ENCODE measurements around the gene CYP20A1.
"Not testable (repeated sequence)": the region's sequence is repeated elsewhere in the genome, so short reads cannot be mapped to it uniquely, and the experiment has no call there.

Gene CYP20A1

DNA sequence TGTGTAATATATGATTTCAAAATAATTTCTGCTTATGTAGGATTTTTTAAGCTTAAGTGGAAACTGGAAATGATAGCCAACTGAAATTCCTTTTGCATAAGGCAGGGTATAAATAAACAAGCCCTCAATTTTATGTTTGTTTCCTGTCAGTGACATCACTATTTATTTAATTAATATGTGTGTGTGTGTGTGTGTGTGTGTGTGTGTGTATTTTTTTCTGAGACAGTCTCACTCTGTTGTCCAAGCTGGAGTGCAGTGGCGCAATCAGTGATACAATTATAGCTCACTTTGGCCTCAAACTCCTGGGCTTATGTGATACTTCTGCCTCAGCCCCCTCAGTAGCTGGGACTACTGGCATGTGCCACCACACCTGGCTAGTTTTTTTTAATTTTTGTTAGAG, 29.3 kb upstream of the CYP20A1 start:
- no peak for DNase-seq
- TF ChIP-seq, protein P1, sequence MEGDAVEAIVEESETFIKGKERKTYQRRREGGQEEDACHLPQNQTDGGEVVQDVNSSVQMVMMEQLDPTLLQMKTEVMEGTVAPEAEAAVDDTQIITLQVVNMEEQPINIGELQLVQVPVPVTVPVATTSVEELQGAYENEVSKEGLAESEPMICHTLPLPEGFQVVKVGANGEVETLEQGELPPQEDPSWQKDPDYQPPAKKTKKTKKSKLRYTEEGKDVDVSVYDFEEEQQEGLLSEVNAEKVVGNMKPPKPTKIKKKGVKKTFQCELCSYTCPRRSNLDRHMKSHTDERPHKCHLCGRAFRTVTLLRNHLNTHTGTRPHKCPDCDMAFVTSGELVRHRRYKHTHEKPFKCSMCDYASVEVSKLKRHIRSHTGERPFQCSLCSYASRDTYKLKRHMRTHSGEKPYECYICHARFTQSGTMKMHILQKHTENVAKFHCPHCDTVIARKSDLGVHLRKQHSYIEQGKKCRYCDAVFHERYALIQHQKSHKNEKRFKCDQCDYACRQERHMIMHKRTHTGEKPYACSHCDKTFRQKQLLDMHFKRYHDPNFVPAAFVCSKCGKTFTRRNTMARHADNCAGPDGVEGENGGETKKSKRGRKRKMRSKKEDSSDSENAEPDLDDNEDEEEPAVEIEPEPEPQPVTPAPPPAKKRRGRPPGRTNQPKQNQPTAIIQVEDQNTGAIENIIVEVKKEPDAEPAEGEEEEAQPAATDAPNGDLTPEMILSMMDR (IDR thresholded peaks at IDR 0.05; ENCODE audit: low read depth, low read length) = no peak
- H3K9me3 ChIP-seq = no peaks in the 10 kb centered on the region

DNA sequence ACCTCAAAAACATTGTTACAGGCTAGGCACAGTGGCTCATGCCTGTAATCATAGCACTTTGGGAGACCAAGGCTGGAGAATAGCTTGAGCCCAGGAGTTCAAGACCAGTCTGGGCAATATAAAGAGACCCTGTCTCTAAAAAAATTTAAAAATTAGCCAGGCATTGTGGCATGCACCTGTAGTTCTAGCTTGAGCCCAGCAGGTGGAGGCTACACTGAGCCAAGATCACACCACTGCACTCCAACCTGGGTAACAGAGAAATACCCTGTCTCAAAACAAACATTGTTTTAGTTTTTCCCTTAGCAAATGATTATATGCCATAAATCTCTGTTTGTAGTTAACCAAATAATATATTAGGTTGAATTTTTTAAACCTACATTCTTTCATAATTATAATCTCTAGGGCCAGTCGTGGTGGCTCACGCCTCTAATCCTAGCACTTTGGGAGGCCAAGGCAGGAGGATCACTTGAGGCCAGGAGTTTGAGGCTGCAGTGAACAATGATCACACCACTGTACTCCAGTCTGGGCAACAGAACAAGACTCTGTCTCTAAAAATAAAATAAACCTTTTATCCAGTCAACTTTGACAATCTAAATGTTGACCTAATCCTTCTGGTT, 13.3 kb upstream of the CYP20A1 start:
- no peaks in the 10 kb centered on the region for H3K4me1 ChIP-seq
- DNase-seq = peak; percentile 46
- no peaks in the 10 kb centered on the region for H3K27me3 ChIP-seq
- H3K36me3 ChIP-seq = no peaks in the 10 kb centered on the region
- H3K4me3 ChIP-seq (ENCODE audit: low read depth, low read length) = no peak overlapping the region
- TF ChIP-seq, protein P1 (IDR thresholded peaks at IDR 0.05; ENCODE audit: low read depth, low read length) = peak; percentile 75
- no peaks in the 10 kb centered on the region for H3K9me3 ChIP-seq

More for the DNA sequence above, 29.3 kb upstream of the CYP20A1 start:
- Histone ChIP-seq H3K36me3 (no peaks in the 10 kb centered on the region), H3K27me3 (no peaks in the 10 kb centered on the region), H3K4me3 (ENCODE audit: low read depth, low read length) (no peak overlapping the region), H3K4me1 (no peaks in the 10 kb centered on the region)

- H3K4me1 ChIP-seq; H3K4me3 ChIP-seq (ENCODE audit: low read depth, low read length); DNase-seq; H3K36me3 ChIP-seq; H3K9me3 ChIP-seq; H3K27me3 ChIP-seq: not testable (repeated sequence)
These were observed 9.1 kb upstream of the CYP20A1 start for GRCh38 chr2:203229674-203230073.

- no peaks in the 10 kb centered on the region for H3K27me3 ChIP-seq
- H3K4me3 ChIP-seq (ENCODE audit: low read depth, low read length) = peak overlapping the region; percentile 75
- DNase-seq = no peak
- no peaks in the 10 kb centered on the region for H3K36me3 ChIP-seq
- TF ChIP-seq, protein P1 (IDR thresholded peaks at IDR 0.05; ENCODE audit: low read depth, low read length) = no peak
- no peaks in the 10 kb centered on the region; the same call in 1 of the 2 replicates for H3K4me1 ChIP-seq
- H3K9me3 ChIP-seq = no peaks in the 10 kb centered on the region
These were observed 1.2 kb upstream of the CYP20A1 start for GRCh38 chr2:203237346-203238238.

DNA sequence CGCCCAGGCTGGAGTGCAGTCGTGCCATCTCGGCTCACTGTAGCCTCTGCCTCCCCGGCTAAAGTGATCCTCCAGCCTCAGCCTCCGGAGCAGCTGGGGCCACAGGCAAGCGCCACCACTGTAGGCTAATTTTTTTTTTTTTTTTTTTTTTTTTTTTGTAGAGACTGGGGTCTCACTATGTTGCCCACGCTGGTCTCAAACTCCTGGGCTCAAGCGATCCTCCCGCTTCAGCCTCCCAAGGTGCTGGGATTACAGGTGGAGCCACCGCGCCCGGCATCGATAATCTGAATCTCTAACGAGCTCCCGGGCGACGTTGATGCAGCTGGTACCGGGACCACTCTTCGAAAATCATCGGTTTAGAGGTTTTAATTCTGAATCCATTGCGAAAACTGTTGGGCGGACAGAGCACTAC, 520 bp upstream of the CYP20A1 start:
- Histone ChIP-seq H3K36me3 (no peaks in the 10 kb centered on the region), H3K27me3 (no peaks in the 10 kb centered on the region), H3K4me3 (ENCODE audit: low read depth, low read length) (peak overlapping the region; percentile 75), H3K4me1 (no peaks in the 10 kb centered on the region; the same call in 1 of the 2 replicates), H3K9me3 (no peaks in the 10 kb centered on the region)
- DNase-seq = no peak
- TF ChIP-seq, protein P1 (IDR thresholded peaks at IDR 0.05; ENCODE audit: low read depth, low read length) = no peak

- no peaks in the 10 kb centered on the region; the same call in 1 of the 2 replicates for H3K4me1 ChIP-seq
- H3K9me3 ChIP-seq = no peaks in the 10 kb centered on the region
- no peak overlapping the region for H3K4me3 ChIP-seq (ENCODE audit: low read depth, low read length)
- no peak for DNase-seq
- no peaks in the 10 kb centered on the region for H3K27me3 ChIP-seq
- no peaks in the 10 kb centered on the region; the same call in 1 of the 2 replicates for H3K36me3 ChIP-seq
- TF ChIP-seq, protein P1 (IDR thresholded peaks at IDR 0.05; ENCODE audit: low read depth, low read length) = no peak
These were observed 1.7 kb downstream of the CYP20A1 start for GRCh38 chr2:203240491-203240890.

Measured in BE2C (cell line).